Measurements from ENCODE around the gene DPY19L2. TPM values are rescaled to one million over a fixed set of nuclear protein-coding genes. Genes with fewer than 3 reads are reported as not detected.
"Not testable (repeated sequence)": the region's sequence is repeated elsewhere in the genome, so short reads cannot be mapped to it uniquely, and the experiment has no call there.

The DPY19L2 gene
- total RNA-seq, 6 experiments from 2014 or later, result 1.3 to 2.9 (median 2.0) TPM

GRCh38 chr12:63706336-63706735 lies 38.0 kb upstream of the DPY19L2 start:
- no peak overlapping the region for H3K4me3 Mint-ChIP-seq
- H3K27me3 Mint-ChIP-seq (ENCODE audit: insufficient read depth), result peaks cover 2% of the 10 kb centered on the region; the same call in 1 of the 2 replicates
- H3K27ac Mint-ChIP-seq, result no peak overlapping the region
- H3K36me3 Mint-ChIP-seq (ENCODE audit: low read depth), result no peaks in the 10 kb centered on the region
- no peaks in the 10 kb centered on the region for H3K9me3 Mint-ChIP-seq
- no peak for DNase-seq
- TF ChIP-seq CTCF (IDR thresholded peaks at IDR 0.05), result no peak
- H3K4me1 Mint-ChIP-seq (ENCODE audit: low read depth), result peaks cover 2% of the 10 kb centered on the region

- not testable (repeated sequence) for H3K36me3 Mint-ChIP-seq (ENCODE audit: low read depth); H3K27ac Mint-ChIP-seq; H3K27me3 Mint-ChIP-seq (ENCODE audit: insufficient read depth); H3K4me1 Mint-ChIP-seq (ENCODE audit: low read depth); DNase-seq; H3K4me3 Mint-ChIP-seq; H3K9me3 Mint-ChIP-seq
Measured at GRCh38 chr12:63699678-63700382, 31.5 kb upstream of the DPY19L2 start.

- H3K27me3 Mint-ChIP-seq (ENCODE audit: insufficient read depth); H3K9me3 Mint-ChIP-seq; H3K27ac Mint-ChIP-seq; H3K36me3 Mint-ChIP-seq (ENCODE audit: low read depth); DNase-seq; H3K4me1 Mint-ChIP-seq (ENCODE audit: low read depth); H3K4me3 Mint-ChIP-seq: not testable (repeated sequence)
Measured at GRCh38 chr12:63699011-63699410, 30.7 kb upstream of the DPY19L2 start.

- H3K27me3 Mint-ChIP-seq (ENCODE audit: insufficient read depth), result peaks cover 16% of the 10 kb centered on the region
Measured at GRCh38 chr12:63690837-63691236, 22.5 kb upstream of the DPY19L2 start.

GRCh38 chr12:63689141-63689540 lies 20.8 kb upstream of the DPY19L2 start:
- H3K36me3 Mint-ChIP-seq (ENCODE audit: low read depth); DNase-seq; H3K27ac Mint-ChIP-seq; H3K4me1 Mint-ChIP-seq (ENCODE audit: low read depth); H3K9me3 Mint-ChIP-seq; H3K4me3 Mint-ChIP-seq: not testable (repeated sequence)
- H3K27me3 Mint-ChIP-seq (ENCODE audit: insufficient read depth), result peaks cover 17% of the 10 kb centered on the region

More at GRCh38 chr12:63690837-63691236, 22.5 kb upstream of the DPY19L2 start:
- not testable (repeated sequence) for H3K4me1 Mint-ChIP-seq (ENCODE audit: low read depth); H3K27ac Mint-ChIP-seq; H3K4me3 Mint-ChIP-seq; H3K36me3 Mint-ChIP-seq (ENCODE audit: low read depth); H3K9me3 Mint-ChIP-seq; DNase-seq

- H3K27ac Mint-ChIP-seq; H3K36me3 Mint-ChIP-seq (ENCODE audit: low read depth); DNase-seq; H3K4me1 Mint-ChIP-seq (ENCODE audit: low read depth); H3K4me3 Mint-ChIP-seq; H3K9me3 Mint-ChIP-seq; H3K27me3 Mint-ChIP-seq (ENCODE audit: insufficient read depth): not testable (repeated sequence)
Measured at GRCh38 chr12:63686623-63687022, 18.3 kb upstream of the DPY19L2 start.

GRCh38 chr12:63685789-63686188 lies 17.5 kb upstream of the DPY19L2 start:
- not testable (repeated sequence) for H3K36me3 Mint-ChIP-seq (ENCODE audit: low read depth); H3K4me1 Mint-ChIP-seq (ENCODE audit: low read depth); H3K4me3 Mint-ChIP-seq; DNase-seq; H3K27me3 Mint-ChIP-seq (ENCODE audit: insufficient read depth); H3K9me3 Mint-ChIP-seq; H3K27ac Mint-ChIP-seq

- not testable (repeated sequence) for DNase-seq; H3K27ac Mint-ChIP-seq; H3K4me3 Mint-ChIP-seq; H3K36me3 Mint-ChIP-seq (ENCODE audit: low read depth); H3K9me3 Mint-ChIP-seq; H3K27me3 Mint-ChIP-seq (ENCODE audit: insufficient read depth)
- H3K4me1 Mint-ChIP-seq (ENCODE audit: low read depth), result peaks cover 22% of the 10 kb centered on the region
Measured at GRCh38 chr12:63682617-63683016, 14.3 kb upstream of the DPY19L2 start.

GRCh38 chr12:63680758-63681157 lies 12.5 kb upstream of the DPY19L2 start:
- not testable (repeated sequence) for H3K27ac Mint-ChIP-seq; DNase-seq; H3K9me3 Mint-ChIP-seq; H3K4me3 Mint-ChIP-seq; H3K27me3 Mint-ChIP-seq (ENCODE audit: insufficient read depth); H3K36me3 Mint-ChIP-seq (ENCODE audit: low read depth)
- peaks cover 22% of the 10 kb centered on the region for H3K4me1 Mint-ChIP-seq (ENCODE audit: low read depth)

GRCh38 chr12:63672550-63672949 lies 4.3 kb upstream of the DPY19L2 start:
- not testable (repeated sequence) for H3K27me3 Mint-ChIP-seq (ENCODE audit: insufficient read depth); H3K9me3 Mint-ChIP-seq; H3K27ac Mint-ChIP-seq; H3K4me3 Mint-ChIP-seq; DNase-seq; H3K36me3 Mint-ChIP-seq (ENCODE audit: low read depth)
- TF ChIP-seq CTCF (IDR thresholded peaks at IDR 0.05), result peak; percentile 72
- H3K4me1 Mint-ChIP-seq (ENCODE audit: low read depth), result peaks cover 20% of the 10 kb centered on the region

GRCh38 chr12:63669936-63670335 lies 1.6 kb upstream of the DPY19L2 start:
- H3K4me3 Mint-ChIP-seq, result peak overlapping the region; percentile 91; the same call in 1 of the 2 replicates
- not testable (repeated sequence) for DNase-seq, H3K27ac Mint-ChIP-seq

GRCh38 chr12:63669427-63669826 lies 1.1 kb upstream of the DPY19L2 start:
- peak overlapping the region; percentile 91 for H3K4me3 Mint-ChIP-seq
- not testable (repeated sequence) for H3K27me3 Mint-ChIP-seq (ENCODE audit: insufficient read depth); H3K27ac Mint-ChIP-seq

More at GRCh38 chr12:63669936-63670335, 1.6 kb upstream of the DPY19L2 start:
- not testable (repeated sequence) for H3K9me3 Mint-ChIP-seq; H3K36me3 Mint-ChIP-seq (ENCODE audit: low read depth); H3K27me3 Mint-ChIP-seq (ENCODE audit: insufficient read depth)
- H3K4me1 Mint-ChIP-seq (ENCODE audit: low read depth), result peaks cover 28% of the 10 kb centered on the region

More at GRCh38 chr12:63669427-63669826, 1.1 kb upstream of the DPY19L2 start:
- not testable (repeated sequence) for DNase-seq; H3K9me3 Mint-ChIP-seq; H3K36me3 Mint-ChIP-seq (ENCODE audit: low read depth)
- peaks cover 29% of the 10 kb centered on the region for H3K4me1 Mint-ChIP-seq (ENCODE audit: low read depth)

Measured in HFFc6 (cell line).